Measurements from ENCODE around the gene SPTB. TPM values are rescaled to one million over a fixed set of nuclear protein-coding genes. Genes with fewer than 3 reads are reported as not detected.
A peak's percentile ranks its signal among the peaks of the same experiment; 100 is the strongest.

The SPTB gene
- total and polyA plus RNA-seq, 10 donors = 0.06 to 20.9 (median 3.9) TPM

DNA sequence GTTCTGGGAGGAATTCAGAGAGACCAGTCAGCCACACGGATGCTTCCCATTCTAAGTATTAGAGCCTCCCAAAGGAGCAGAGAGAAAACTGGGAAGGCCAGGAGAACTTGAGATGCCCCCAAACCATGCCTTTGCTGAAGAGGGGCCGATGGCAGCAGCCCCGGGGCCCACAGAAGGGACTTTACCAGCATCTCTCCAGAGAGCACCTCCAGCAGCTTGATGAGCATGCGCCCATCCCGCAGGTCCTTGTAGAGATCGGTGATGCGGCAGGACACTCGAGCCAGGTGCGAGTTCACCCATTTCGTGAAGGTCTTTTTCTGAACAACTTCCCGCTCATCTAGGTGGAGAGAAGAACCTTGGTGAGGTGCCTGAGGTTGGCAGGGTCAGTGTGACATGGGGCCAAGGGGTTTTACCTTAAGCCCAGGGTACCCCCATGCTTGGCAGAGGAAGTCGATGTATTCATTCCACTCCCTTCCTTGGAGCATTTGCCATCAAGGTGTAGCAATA is 74.9 kb downstream of the SPTB start:
- H3K27me3 ChIP-seq (replicated peaks in 1 of 7) = no peaks in the 10 kb centered on the region
- no peak overlapping the region for H3K4me3 ChIP-seq
- no peaks in the 10 kb centered on the region for H3K36me3 ChIP-seq
- 88 to 93% (median 89%) methylated on average over 12 of the region's 12 CpGs for WGBS, 5 donors
- H3K9me3 ChIP-seq = no peaks in the 10 kb centered on the region
- no peak for TF ChIP-seq CTCF (IDR thresholded peaks at IDR 0.05 in 8 of 11, conservative IDR thresholded peaks at IDR 0.05 in 3 of 11)
- no peak for TF ChIP-seq POLR2AphosphoS5 (IDR thresholded peaks at IDR 0.05)
- TF ChIP-seq POLR2A (IDR thresholded peaks at IDR 0.05) = no peak
- no peak overlapping the region for H3K27ac ChIP-seq
- peak; percentile 55 for DNase-seq
- no peaks in the 10 kb centered on the region for H3K4me1 ChIP-seq
- intact Hi-C loops (cut with DNase I; ENCODE audit: low total_unique reads) = no loop called here

DNA sequence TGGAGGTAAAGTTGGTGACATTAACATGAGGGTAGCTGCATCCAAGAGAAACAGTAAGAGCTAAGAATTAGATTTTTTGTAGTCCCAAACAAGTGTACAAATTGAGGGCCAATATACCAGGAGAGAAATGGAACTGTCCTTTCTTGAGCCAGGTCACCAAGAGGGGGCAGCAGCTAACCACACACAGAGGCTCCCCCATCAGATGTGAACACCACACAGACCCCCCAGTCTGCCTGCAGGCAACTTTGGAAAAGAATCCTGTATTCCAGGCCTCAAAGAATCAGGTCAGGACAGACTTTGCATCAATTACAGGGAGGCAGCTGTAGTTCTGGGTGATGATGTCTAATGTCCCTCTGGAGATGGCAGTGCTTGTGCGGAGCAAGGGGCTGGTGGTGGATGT is 77.9 kb downstream of the SPTB start:
- Histone ChIP-seq H3K27ac (no peak overlapping the region), H3K27me3 (replicated peaks in 1 of 7) (no peaks in the 10 kb centered on the region), H3K4me3 (no peak overlapping the region), H3K4me1 (no peaks in the 10 kb centered on the region), H3K36me3 (no peaks in the 10 kb centered on the region), H3K9me3 (no peaks in the 10 kb centered on the region)
- TF ChIP-seq POLR2AphosphoS5 (IDR thresholded peaks at IDR 0.05) (no peak), POLR2A (IDR thresholded peaks at IDR 0.05) (no peak), CTCF (IDR thresholded peaks at IDR 0.05 in 8 of 11, conservative IDR thresholded peaks at IDR 0.05 in 3 of 11) (peak in 3 of 11 experiments; percentile 11 to 25 (median 22))
- WGBS, 5 donors = 73 to 90% (median 86%) methylated on average over 1 of the region's 1 CpG
- intact Hi-C loops (cut with DNase I; ENCODE audit: low total_unique reads) = no loop called here
- DNase-seq = no peak

- intact Hi-C loops (cut with DNase I; ENCODE audit: low total_unique reads) = no loop called here
Observed at GRCh38 chr14:64801046-64801445, 78.7 kb downstream of the SPTB start.

GRCh38 chr14:64800000-64800399 is 79.7 kb downstream of the SPTB start:
- Histone ChIP-seq H3K27me3 (replicated peaks in 1 of 7) (no peaks in the 10 kb centered on the region), H3K27ac (no peak overlapping the region), H3K36me3 (no peaks in the 10 kb centered on the region), H3K4me1 (no peaks in the 10 kb centered on the region), H3K4me3 (no peak overlapping the region), H3K9me3 (no peaks in the 10 kb centered on the region)
- TF ChIP-seq POLR2AphosphoS5 (IDR thresholded peaks at IDR 0.05) = no peak
- TF ChIP-seq CTCF (IDR thresholded peaks at IDR 0.05 in 8 of 11, conservative IDR thresholded peaks at IDR 0.05 in 3 of 11) = peak in 7 of 11 experiments; percentile 15 to 50 (median 40)
- no peak for DNase-seq
- intact Hi-C loops (cut with DNase I; ENCODE audit: low total_unique reads) = no loop called here
- 66 to 87% (median 76%) methylated on average over 3 of the region's 3 CpGs for whole genome bisulfite sequencing, 5 donors

More at GRCh38 chr14:64801046-64801445, 78.7 kb downstream of the SPTB start:
- no peak overlapping the region for H3K4me3 ChIP-seq
- H3K9me3 ChIP-seq = no peaks in the 10 kb centered on the region
- H3K27ac ChIP-seq = no peak overlapping the region
- H3K36me3 ChIP-seq = no peaks in the 10 kb centered on the region
- H3K27me3 ChIP-seq (replicated peaks in 1 of 7) = no peaks in the 10 kb centered on the region
- no peak for DNase-seq
- no peak for TF ChIP-seq POLR2AphosphoS5 (IDR thresholded peaks at IDR 0.05)
- TF ChIP-seq POLR2A (IDR thresholded peaks at IDR 0.05) = no peak
- no peak for TF ChIP-seq CTCF (IDR thresholded peaks at IDR 0.05 in 8 of 11, conservative IDR thresholded peaks at IDR 0.05 in 3 of 11)
- whole genome bisulfite sequencing, 5 donors = 86 to 93% (median 90%) methylated on average over 11 of the region's 11 CpGs
- no peaks in the 10 kb centered on the region for H3K4me1 ChIP-seq
